Measurements from ENCODE around the gene LRRK1.

DNA sequence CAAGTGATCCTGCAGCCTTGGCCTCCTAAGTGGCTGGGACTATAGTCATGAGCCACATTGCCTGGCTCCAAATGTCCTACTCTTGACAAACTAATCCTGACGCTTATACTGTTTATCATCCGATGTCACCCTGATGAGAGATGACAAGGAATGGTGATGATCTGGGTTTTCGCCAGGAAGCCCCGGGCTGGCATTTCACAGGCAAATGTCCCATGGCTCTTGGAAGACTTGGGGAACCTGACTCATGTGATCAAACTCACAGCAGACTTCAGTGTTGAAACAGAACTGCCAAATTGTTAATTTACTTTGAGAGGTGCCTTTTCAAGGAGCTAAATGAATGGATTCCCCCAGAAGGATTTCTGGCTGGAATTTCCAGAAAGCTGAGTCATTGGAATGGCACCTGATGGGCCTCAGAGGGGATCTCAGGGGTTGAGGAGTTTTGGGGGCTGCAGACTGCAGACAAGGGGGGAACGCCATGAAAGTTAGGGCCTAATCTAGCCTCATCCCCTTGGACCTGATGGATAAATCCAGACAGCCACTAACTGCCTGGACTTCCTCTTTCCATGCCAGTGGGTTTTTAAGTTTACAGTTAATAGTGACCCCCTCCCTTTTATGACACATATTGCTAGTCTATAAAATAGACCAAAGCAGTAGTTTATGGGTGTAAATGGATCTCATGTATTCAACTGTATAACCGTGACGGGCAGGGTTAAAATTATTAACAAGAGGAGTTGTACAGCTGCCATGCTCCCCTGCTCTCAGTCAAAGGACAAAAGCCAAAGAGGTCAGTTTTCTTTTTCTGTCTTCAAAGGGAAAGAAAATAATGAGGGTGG, 186.1 kb downstream of the LRRK1 start:
- TF ChIP-seq, protein P1, sequence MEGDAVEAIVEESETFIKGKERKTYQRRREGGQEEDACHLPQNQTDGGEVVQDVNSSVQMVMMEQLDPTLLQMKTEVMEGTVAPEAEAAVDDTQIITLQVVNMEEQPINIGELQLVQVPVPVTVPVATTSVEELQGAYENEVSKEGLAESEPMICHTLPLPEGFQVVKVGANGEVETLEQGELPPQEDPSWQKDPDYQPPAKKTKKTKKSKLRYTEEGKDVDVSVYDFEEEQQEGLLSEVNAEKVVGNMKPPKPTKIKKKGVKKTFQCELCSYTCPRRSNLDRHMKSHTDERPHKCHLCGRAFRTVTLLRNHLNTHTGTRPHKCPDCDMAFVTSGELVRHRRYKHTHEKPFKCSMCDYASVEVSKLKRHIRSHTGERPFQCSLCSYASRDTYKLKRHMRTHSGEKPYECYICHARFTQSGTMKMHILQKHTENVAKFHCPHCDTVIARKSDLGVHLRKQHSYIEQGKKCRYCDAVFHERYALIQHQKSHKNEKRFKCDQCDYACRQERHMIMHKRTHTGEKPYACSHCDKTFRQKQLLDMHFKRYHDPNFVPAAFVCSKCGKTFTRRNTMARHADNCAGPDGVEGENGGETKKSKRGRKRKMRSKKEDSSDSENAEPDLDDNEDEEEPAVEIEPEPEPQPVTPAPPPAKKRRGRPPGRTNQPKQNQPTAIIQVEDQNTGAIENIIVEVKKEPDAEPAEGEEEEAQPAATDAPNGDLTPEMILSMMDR (optimal IDR thresholded peaks at IDR 0.05 in 1 of 3, IDR thresholded peaks at IDR 0.05 in 1 of 3, conservative IDR thresholded peaks at IDR 0.05 in 1 of 3; ENCODE audit: extremely low read depth in 1 of 3, insufficient read depth in 2 of 3, low read length in 3 of 3) = no peak
- no peak for TF ChIP-seq EZH2 (IDR thresholded peaks at IDR 0.05; ENCODE audit: low read length)
